Smooth muscle cell of bladder (primary cell): ENCODE measurements around the gene SUMO4. TPM values are rescaled to one million over a fixed set of nuclear protein-coding genes. Genes with fewer than 3 reads are reported as not detected.

ENCODE experiments used
- total RNA-seq: library from RNA; depleted of rRNA; stranded (reverse); fragments of >200 nt; gene quantifications from 2 replicates; pipeline ENCODE4 v1.2.3, GENCODE V29; 2014

Gene SUMO4
- 1.1 and 1.3 TPM in 2 replicates for total RNA-seq

DNA sequence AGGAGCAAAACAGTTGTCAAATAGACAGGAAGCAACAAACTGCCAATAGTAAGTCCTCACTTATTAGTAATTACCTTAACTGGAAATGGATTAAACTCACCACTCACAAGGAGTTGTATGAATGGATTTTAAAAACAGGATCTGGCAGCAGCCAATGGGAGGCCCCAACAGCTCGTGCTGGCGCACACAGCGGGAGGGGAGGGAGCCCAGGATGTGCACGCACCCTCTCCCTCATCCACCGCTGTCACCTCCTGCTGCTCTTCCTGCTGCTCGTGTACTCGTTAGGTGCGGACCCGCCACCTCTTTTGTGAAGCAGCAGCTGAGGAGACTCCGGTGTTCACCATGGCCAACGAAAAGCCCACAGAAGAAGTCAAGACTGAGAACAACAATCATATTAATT, at the start of gene SUMO4:
Gene SUMO4, plus strand, starts transcription at position 213 of the 400 bp plus-strand sequence. Its CDS starts 130 bp downstream, at position 343.

Other genes with a start within 250 kb of the SUMO4 start
- 13.8 and 14.8 TPM in 2 replicates for gene TAB2, start 82.5 kb upstream of the SUMO4 start, total RNA-seq
- under 0.01 TPM in 1 of 2 replicates, not detected in the other for gene ZC3H12D, start 84.8 kb downstream of the SUMO4 start, total RNA-seq
- 30.9 and 32.4 TPM in 2 replicates for gene PPIL4, start 145.8 kb downstream of the SUMO4 start, total RNA-seq
- gene GINM1, start 166.1 kb downstream of the SUMO4 start, total RNA-seq = 55.5 and 69.1 TPM in 2 replicates
- gene KATNA1, start 248.5 kb downstream of the SUMO4 start, total RNA-seq = 31.6 and 38.4 TPM in 2 replicates